ENCODE measurements around the gene PLPPR1. TPM values are rescaled to one million over a fixed set of nuclear protein-coding genes. Genes with fewer than 3 reads are reported as not detected.

PLPPR1 gene
- total and polyA plus RNA-seq, 2 experiments from 2014 or later: 1.3 to 3.7 TPM

DNA sequence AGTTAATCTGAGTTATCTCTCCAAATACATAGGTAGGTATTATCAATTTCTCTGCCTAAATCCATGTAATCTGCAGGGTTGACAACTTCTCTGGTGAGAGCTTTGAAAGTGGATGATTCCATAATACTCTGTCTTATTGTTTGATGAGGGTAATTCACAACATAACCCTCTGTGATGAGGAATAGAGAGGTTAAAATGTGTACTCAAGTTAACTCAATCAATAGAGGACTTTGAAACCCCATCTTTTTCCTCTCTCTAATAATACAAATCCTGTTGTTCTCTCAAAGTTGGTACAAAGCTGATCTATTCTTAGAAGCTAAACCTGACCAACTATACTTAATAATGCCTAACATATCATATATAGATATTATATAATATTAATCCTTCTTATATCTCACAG, 100.1 kb downstream of the PLPPR1 start:
- no peaks in the 10 kb centered on the region for H3K9me2 ChIP-seq (ENCODE audit: insufficient read depth)
- Mint-ChIP-seq H3K4me3 (no peak overlapping the region), H3K9me3 (peaks cover 47% of the 10 kb centered on the region), H3K4me1 (peaks cover 6% of the 10 kb centered on the region; the same call in 2 of the 3 replicates), H3K27ac (no peak overlapping the region), H3K27me3 (ENCODE audit: insufficient read depth, low read depth, poor library complexity) (no peaks in the 10 kb centered on the region), H3K36me3 (ENCODE audit: low read depth) (peaks cover 39% of the 10 kb centered on the region)
- TF ChIP-seq, protein P1, sequence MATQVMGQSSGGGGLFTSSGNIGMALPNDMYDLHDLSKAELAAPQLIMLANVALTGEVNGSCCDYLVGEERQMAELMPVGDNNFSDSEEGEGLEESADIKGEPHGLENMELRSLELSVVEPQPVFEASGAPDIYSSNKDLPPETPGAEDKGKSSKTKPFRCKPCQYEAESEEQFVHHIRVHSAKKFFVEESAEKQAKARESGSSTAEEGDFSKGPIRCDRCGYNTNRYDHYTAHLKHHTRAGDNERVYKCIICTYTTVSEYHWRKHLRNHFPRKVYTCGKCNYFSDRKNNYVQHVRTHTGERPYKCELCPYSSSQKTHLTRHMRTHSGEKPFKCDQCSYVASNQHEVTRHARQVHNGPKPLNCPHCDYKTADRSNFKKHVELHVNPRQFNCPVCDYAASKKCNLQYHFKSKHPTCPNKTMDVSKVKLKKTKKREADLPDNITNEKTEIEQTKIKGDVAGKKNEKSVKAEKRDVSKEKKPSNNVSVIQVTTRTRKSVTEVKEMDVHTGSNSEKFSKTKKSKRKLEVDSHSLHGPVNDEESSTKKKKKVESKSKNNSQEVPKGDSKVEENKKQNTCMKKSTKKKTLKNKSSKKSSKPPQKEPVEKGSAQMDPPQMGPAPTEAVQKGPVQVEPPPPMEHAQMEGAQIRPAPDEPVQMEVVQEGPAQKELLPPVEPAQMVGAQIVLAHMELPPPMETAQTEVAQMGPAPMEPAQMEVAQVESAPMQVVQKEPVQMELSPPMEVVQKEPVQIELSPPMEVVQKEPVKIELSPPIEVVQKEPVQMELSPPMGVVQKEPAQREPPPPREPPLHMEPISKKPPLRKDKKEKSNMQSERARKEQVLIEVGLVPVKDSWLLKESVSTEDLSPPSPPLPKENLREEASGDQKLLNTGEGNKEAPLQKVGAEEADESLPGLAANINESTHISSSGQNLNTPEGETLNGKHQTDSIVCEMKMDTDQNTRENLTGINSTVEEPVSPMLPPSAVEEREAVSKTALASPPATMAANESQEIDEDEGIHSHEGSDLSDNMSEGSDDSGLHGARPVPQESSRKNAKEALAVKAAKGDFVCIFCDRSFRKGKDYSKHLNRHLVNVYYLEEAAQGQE (IDR thresholded peaks at IDR 0.05; ENCODE audit: unreplicated experiment): no peak
- H4K20me1 ChIP-seq (replicated peaks; ENCODE audit: insufficient read depth): no peaks in the 10 kb centered on the region
- H3K4me3 ChIP-seq: no peak overlapping the region
- H3K36me3 ChIP-seq (ENCODE audit: insufficient read depth): no peaks in the 10 kb centered on the region; the same call in none of the 2 replicates
- no peak overlapping the region for H3K4me2 ChIP-seq
- no peak overlapping the region for H2AFZ ChIP-seq
- H3K27me3 ChIP-seq (ENCODE audit: insufficient read depth): no peaks in the 10 kb centered on the region
- no peaks in the 10 kb centered on the region for H3F3A ChIP-seq (replicated peaks; ENCODE audit: low read depth)
- H3K27ac ChIP-seq (ENCODE audit: low read depth): no peak overlapping the region
- H3K79me2 ChIP-seq (replicated peaks; ENCODE audit: insufficient read depth): no peaks in the 10 kb centered on the region
- DNase-seq (ENCODE audit: low spot score): no peak
- no peaks in the 10 kb centered on the region for H3K4me1 ChIP-seq (ENCODE audit: insufficient read depth)
- no peak for ATAC-seq

DNA sequence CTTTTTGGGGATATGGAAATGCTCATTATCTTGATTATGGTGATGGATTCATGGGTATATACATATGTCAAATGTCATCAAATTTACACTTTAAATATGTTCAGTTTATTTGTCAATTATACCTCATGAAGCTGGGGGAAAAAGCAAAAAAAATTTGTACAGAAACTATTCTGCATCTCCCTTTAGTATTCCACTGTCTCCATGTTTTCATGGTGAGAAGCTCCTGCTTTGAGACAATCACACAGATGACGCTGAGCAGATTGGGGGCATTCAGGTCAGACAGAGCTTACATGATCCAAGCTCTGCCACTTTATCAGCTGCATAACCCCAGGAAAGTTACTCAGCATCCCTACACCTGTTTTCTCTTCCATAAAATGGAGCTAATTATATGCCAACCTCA, 101.5 kb downstream of the PLPPR1 start:
- Histone ChIP-seq H3K4me2 (no peak overlapping the region), H3K79me2 (replicated peaks; ENCODE audit: insufficient read depth) (no peaks in the 10 kb centered on the region), H3K4me3 (no peak overlapping the region), H3K9me2 (ENCODE audit: insufficient read depth) (no peaks in the 10 kb centered on the region), H2AFZ (no peak overlapping the region), H3F3A (replicated peaks; ENCODE audit: low read depth) (no peaks in the 10 kb centered on the region), H4K20me1 (replicated peaks; ENCODE audit: insufficient read depth) (no peaks in the 10 kb centered on the region), H3K4me1 (ENCODE audit: insufficient read depth) (0 out of 2 replicates have a peak, but pooled peaks cover under 1% of the 10 kb centered on the region), H3K27me3 (ENCODE audit: insufficient read depth) (no peaks in the 10 kb centered on the region), H3K27ac (ENCODE audit: low read depth) (no peak overlapping the region), H3K36me3 (ENCODE audit: insufficient read depth) (no peaks in the 10 kb centered on the region; the same call in none of the 2 replicates)
- DNase-seq (ENCODE audit: low spot score) (no peak), ATAC-seq (no peak)
- Mint-ChIP-seq H3K27ac (no peak overlapping the region), H3K4me1 (peaks cover 6% of the 10 kb centered on the region; the same call in 2 of the 3 replicates), H3K9me3 (peaks cover 33% of the 10 kb centered on the region), H3K27me3 (ENCODE audit: insufficient read depth, low read depth, poor library complexity) (no peaks in the 10 kb centered on the region), H3K4me3 (no peak overlapping the region), H3K36me3 (ENCODE audit: low read depth) (peaks cover 24% of the 10 kb centered on the region)
- no peak for TF ChIP-seq STAT1 (IDR thresholded peaks at IDR 0.05; ENCODE audit: unreplicated experiment)
- TF ChIP-seq, protein P2, sequence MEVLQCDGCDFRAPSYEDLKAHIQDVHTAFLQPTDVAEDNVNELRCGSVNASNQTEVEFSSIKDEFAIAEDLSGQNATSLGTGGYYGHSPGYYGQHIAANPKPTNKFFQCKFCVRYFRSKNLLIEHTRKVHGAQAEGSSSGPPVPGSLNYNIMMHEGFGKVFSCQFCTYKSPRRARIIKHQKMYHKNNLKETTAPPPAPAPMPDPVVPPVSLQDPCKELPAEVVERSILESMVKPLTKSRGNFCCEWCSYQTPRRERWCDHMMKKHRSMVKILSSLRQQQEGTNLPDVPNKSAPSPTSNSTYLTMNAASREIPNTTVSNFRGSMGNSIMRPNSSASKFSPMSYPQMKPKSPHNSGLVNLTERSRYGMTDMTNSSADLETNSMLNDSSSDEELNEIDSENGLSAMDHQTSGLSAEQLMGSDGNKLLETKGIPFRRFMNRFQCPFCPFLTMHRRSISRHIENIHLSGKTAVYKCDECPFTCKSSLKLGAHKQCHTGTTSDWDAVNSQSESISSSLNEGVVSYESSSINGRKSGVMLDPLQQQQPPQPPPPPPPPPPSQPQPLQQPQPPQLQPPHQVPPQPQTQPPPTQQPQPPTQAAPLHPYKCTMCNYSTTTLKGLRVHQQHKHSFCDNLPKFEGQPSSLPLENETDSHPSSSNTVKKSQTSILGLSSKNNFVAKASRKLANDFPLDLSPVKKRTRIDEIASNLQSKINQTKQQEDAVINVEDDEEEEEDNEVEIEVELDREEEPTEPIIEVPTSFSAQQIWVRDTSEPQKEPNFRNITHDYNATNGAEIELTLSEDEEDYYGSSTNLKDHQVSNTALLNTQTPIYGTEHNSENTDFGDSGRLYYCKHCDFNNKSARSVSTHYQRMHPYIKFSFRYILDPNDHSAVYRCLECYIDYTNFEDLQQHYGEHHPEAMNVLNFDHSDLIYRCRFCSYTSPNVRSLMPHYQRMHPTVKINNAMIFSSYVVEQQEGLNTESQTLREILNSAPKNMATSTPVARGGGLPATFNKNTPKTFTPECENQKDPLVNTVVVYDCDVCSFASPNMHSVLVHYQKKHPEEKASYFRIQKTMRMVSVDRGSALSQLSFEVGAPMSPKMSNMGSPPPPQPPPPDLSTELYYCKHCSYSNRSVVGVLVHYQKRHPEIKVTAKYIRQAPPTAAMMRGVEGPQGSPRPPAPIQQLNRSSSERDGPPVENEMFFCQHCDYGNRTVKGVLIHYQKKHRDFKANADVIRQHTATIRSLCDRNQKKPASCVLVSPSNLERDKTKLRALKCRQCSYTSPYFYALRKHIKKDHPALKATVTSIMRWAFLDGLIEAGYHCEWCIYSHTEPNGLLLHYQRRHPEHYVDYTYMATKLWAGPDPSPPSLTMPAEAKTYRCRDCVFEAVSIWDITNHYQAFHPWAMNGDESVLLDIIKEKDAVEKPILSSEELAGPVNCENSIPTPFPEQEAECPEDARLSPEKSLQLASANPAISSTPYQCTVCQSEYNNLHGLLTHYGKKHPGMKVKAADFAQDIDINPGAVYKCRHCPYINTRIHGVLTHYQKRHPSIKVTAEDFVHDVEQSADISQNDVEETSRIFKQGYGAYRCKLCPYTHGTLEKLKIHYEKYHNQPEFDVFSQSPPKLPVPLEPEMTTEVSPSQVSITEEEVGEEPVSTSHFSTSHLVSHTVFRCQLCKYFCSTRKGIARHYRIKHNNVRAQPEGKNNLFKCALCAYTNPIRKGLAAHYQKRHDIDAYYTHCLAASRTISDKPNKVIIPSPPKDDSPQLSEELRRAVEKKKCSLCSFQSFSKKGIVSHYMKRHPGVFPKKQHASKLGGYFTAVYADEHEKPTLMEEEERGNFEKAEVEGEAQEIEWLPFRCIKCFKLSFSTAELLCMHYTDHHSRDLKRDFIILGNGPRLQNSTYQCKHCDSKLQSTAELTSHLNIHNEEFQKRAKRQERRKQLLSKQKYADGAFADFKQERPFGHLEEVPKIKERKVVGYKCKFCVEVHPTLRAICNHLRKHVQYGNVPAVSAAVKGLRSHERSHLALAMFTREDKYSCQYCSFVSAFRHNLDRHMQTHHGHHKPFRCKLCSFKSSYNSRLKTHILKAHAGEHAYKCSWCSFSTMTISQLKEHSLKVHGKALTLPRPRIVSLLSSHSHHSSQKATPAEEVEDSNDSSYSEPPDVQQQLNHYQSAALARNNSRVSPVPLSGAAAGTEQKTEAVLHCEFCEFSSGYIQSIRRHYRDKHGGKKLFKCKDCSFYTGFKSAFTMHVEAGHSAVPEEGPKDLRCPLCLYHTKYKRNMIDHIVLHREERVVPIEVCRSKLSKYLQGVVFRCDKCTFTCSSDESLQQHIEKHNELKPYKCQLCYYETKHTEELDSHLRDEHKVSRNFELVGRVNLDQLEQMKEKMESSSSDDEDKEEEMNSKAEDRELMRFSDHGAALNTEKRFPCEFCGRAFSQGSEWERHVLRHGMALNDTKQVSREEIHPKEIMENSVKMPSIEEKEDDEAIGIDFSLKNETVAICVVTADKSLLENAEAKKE (CRISPR knock-in tag; IDR thresholded peaks at IDR 0.05): no peak
- no peak for TF ChIP-seq NANOG (IDR thresholded peaks at IDR 0.05; ENCODE audit: borderline replicate concordance)
- TF ChIP-seq, protein P3, sequence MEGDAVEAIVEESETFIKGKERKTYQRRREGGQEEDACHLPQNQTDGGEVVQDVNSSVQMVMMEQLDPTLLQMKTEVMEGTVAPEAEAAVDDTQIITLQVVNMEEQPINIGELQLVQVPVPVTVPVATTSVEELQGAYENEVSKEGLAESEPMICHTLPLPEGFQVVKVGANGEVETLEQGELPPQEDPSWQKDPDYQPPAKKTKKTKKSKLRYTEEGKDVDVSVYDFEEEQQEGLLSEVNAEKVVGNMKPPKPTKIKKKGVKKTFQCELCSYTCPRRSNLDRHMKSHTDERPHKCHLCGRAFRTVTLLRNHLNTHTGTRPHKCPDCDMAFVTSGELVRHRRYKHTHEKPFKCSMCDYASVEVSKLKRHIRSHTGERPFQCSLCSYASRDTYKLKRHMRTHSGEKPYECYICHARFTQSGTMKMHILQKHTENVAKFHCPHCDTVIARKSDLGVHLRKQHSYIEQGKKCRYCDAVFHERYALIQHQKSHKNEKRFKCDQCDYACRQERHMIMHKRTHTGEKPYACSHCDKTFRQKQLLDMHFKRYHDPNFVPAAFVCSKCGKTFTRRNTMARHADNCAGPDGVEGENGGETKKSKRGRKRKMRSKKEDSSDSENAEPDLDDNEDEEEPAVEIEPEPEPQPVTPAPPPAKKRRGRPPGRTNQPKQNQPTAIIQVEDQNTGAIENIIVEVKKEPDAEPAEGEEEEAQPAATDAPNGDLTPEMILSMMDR (conservative IDR thresholded peaks at IDR 0.05; ENCODE audit: low read depth in 2 of 2): no peak
- TF ChIP-seq, protein P1 (IDR thresholded peaks at IDR 0.05; ENCODE audit: unreplicated experiment): no peak
- TF ChIP-seq JUNB (IDR thresholded peaks at IDR 0.05; ENCODE audit: unreplicated experiment): no peak

Measured in GM23338 (cell line).